ENCODE data around the gene TAF5L.
A peak's percentile ranks its signal among the peaks of the same experiment; 100 is the strongest.

Gene TAF5L

DNA sequence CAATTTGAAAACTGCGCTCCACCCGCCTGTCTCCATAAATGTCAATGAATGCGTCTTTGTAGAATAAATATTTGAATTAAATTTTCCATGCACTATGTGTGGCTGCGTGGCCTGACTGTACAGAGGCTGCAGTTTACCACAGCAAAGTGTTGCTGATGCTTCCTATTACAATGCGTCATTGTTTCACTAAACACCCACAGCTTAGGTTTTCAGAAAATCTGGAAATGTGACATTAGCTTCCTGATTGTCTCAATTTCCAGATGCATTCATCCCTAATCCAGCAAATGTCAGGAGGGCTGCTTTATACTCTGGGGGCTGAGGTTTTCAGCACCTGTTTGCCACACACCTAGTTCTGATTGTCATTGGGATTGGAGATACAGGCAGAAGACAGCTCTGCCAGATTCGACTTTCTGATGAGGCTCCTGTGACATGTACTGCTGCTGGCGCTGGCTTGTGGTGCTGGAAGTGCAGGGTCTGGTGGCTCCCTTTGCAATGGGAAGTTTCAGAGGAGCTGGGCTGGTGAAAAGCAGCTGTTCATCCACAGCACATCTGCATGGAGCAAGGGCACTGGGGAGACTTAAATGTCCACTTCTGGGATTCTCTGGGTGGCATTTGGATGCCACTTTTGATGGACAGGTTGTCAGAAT is 40.1 kb upstream of the TAF5L start:
- TF ChIP-seq ZFX (IDR thresholded peaks at IDR 0.05), result no peak
- H3K27ac ChIP-seq, result no peak overlapping the region

DNA sequence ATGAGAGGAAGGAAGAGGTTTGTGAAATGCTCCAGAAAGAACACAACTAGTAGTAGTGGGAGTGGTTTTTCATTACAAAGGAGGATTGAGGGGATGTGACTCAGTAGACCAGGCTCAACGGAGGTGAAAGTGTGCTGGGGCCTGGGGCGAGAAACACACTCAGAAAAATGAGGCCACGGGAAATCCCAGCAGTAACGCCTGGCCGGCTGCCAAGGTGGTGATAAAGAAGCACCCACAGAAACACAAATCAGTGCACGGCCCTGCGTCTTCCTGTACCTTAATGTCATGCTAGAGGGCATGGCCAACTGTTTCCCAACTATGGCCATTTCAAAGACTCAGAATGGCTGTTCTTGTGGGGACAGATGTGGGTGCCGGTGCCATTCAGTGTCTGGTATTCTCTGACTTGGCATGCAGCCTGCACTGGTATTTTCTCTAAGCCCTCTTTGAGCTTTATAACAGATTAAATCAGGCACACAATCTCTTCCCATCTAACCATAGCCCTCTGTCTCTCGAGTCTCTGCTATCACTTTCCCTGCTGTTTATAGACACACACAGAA is 38.3 kb upstream of the TAF5L start:
- TF ChIP-seq ZFX (IDR thresholded peaks at IDR 0.05), result no peak
- TF ChIP-seq, protein P1, sequence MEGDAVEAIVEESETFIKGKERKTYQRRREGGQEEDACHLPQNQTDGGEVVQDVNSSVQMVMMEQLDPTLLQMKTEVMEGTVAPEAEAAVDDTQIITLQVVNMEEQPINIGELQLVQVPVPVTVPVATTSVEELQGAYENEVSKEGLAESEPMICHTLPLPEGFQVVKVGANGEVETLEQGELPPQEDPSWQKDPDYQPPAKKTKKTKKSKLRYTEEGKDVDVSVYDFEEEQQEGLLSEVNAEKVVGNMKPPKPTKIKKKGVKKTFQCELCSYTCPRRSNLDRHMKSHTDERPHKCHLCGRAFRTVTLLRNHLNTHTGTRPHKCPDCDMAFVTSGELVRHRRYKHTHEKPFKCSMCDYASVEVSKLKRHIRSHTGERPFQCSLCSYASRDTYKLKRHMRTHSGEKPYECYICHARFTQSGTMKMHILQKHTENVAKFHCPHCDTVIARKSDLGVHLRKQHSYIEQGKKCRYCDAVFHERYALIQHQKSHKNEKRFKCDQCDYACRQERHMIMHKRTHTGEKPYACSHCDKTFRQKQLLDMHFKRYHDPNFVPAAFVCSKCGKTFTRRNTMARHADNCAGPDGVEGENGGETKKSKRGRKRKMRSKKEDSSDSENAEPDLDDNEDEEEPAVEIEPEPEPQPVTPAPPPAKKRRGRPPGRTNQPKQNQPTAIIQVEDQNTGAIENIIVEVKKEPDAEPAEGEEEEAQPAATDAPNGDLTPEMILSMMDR (conservative IDR thresholded peaks at IDR 0.05), result no peak
- H3K27ac ChIP-seq, result no peak overlapping the region

DNA sequence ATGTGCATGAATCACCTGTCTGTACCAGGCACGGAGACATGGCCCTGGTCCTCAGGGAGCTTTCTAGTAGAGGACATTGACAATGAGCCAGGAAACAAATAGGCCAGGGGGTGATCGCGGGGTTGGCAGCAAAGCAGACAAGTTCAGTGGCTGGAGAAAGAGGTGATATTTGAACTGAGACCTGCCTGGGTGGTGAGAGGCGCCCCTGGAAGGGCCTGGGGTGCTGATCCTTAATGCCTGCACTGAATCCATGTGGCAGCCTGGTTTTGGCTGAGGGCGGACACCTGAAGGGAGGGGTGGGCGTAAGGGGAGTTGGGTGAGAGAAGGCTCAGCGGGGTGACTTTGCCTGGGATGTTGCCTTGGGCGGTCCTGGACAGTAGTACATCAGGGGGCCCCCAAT is 36.0 kb upstream of the TAF5L start:
- TF ChIP-seq, protein P1 (conservative IDR thresholded peaks at IDR 0.05), result no peak
- no peak for TF ChIP-seq ZFX (IDR thresholded peaks at IDR 0.05)
- no peak overlapping the region for H3K27ac ChIP-seq

DNA sequence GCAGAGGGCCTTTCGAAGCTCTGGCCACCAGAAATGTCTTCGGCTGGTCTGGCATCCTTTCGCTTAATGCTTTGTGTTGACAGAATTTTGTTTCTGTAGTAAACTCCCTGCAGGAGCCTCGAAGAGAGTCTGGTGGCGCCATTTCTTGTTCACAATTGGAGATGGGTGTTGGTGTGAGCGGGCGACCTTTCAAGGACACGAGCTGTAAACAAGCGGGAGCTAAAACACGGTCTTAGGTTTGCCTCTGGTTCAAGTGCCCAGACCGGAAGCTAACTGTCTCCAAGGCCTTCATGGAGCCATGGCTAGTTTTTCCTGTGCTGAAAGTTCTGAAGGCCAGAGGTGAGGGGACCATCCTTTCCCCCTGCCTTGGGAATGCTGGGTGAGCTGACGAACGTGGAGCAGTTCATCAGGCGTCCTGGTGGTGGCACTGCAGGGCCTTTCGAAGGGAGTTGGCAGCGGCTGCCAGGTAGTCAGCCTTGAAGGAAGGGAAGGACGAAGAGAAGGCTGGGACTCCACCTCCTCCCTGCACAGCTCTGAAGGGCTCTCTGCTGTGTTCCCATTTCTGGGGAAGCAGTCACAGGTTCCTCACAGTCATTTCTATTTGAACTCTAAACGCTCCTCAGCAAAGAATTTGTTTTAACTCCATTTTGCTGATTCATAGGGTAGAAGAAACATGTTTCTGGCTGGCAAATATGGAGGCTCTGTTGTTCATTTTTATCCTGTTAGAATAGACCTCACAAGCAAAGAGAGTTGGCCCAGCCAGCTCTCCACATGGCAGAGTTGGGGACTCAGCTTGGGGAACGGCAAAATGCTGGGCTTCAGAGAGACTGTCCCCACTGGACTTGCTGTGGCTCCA is 35.3 kb upstream of the TAF5L start:
- no peak overlapping the region for H3K27ac ChIP-seq
- TF ChIP-seq, protein P1 (conservative IDR thresholded peaks at IDR 0.05), result peak; percentile 94
- no peak for TF ChIP-seq ZFX (IDR thresholded peaks at IDR 0.05)

DNA sequence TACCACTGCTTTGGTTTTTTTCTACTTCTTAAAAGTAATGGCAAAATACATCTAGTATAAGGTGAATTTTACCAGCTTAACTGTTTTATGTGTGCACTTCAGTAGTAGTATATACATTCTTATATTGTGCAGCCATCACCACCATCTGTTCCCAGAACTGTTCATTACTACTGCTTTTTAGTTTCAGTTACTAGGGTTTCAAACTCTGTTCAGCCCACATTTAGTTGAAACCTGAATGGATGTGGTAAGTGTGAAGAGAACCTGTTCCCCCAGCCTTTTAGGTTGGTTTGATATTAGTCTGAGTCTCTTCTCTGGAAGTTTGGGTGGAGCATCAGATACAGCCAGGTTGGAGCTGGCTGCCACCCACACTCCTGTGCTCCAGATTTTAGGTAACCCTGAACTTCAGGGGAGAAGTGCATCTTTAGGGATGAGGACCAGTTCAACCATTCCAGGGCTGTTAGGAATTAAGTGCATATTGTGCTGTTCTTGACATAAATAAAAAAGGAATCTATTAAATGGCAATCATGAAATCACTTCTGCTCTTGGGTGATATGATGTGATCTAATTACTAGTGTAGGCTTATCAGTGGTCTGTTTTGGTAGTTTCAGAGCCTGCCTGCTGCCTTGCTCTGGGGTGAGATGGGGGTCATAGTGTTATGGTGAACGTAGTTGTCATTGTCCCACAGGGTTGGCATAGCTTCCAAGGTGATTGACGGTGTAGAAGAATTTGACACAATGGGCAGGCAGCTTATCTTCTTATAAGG is 32.3 kb upstream of the TAF5L start:
- TF ChIP-seq, protein P1 (conservative IDR thresholded peaks at IDR 0.05), result no peak
- no peak for TF ChIP-seq ZFX (IDR thresholded peaks at IDR 0.05)
- H3K27ac ChIP-seq, result no peak overlapping the region

DNA sequence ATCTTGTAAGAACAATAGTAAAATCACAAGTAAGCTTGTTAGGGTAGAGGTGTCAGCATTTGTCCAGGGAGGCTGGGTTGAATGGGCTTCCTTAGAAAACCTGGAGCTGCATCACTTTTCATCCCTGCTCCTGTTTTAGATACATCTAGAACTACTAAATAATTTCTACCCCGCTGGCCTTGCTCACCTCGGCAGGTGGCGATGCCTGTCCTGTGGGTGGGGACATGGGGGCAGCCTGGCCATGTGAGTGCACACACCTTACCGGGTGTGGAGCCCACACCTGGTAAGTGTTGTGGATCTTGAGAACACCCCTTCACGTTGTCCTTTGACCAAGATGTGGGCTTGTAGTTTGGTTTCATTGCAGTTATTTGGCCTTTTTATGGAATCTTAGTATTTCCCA is 29.9 kb upstream of the TAF5L start:
- no peak for TF ChIP-seq ZFX (IDR thresholded peaks at IDR 0.05)
- TF ChIP-seq, protein P1 (conservative IDR thresholded peaks at IDR 0.05), result no peak
- no peak overlapping the region for H3K27ac ChIP-seq

GRCh38 chr1:229653420-229653819 is 27.5 kb upstream of the TAF5L start:
- no peak for TF ChIP-seq ZFX (IDR thresholded peaks at IDR 0.05)
- TF ChIP-seq, protein P1 (conservative IDR thresholded peaks at IDR 0.05), result no peak
- no peak overlapping the region for H3K27ac ChIP-seq
